Endothelial cell of umbilical vein (primary cell): ENCODE measurements around the gene TLR1.
"Not testable (repeated sequence)": the region's sequence is repeated elsewhere in the genome, so short reads cannot be mapped to it uniquely, and the experiment has no call there.

Experiments used
- EZH2 ChIP-seq: IDR thresholded peaks from 2 replicates; pipeline ENCODE4 v1.6.1; 2012; ENCODE audit warnings: borderline replicate concordance, low read depth, mild to moderate bottlenecking, moderate library complexity, low read length, inconsistent platforms; ENCODE audit not compliant: severe bottlenecking
- FOS ChIP-seq: IDR thresholded peaks from 2 replicates; pipeline ENCODE4 v1.6.1; 2011; ENCODE audit warnings: mild to moderate bottlenecking, low read length, moderate library complexity, borderline replicate concordance; ENCODE audit not compliant: insufficient read depth
- JUN ChIP-seq: IDR thresholded peaks from 2 replicates; pipeline ENCODE4 v1.6.1; 2011; ENCODE audit warnings: borderline replicate concordance, low read depth; ENCODE audit not compliant: insufficient read length, insufficient read depth
- MYC ChIP-seq: IDR thresholded peaks from one replicate; pipeline ENCODE4 v1.6.1; 2011; ENCODE audit warnings: mild to moderate bottlenecking, low read depth, low read length
- POLR2A ChIP-seq: IDR thresholded peaks from 2 replicates; pipeline ENCODE4 v1.6.1; 2012; ENCODE audit warnings: low read depth, mild to moderate bottlenecking, control low read depth, low read length
- POLR2AphosphoS5 ChIP-seq: IDR thresholded peaks from 2 replicates; pipeline ENCODE4 v1.6.1; 2012; ENCODE audit warnings: low read depth, mild to moderate bottlenecking, control low read depth, low read length, moderate library complexity; ENCODE audit not compliant: insufficient read depth
- TF ChIP-seq, protein P1 (sequence below), 2 donors: IDR thresholded peaks; 1 replicate in 1 of 2; 2 replicates in 1 of 2; pipeline ENCODE4 v1.5.1; 2011; ENCODE audit warnings: low read length in 2 of 2, mild to moderate bottlenecking in 2 of 2, moderate library complexity in 2 of 2, control low read depth in 1 of 2, inconsistent platforms in 1 of 2, low read depth in 1 of 2; ENCODE audit not compliant: insufficient read depth in 1 of 2; ENCODE audit errors: extremely low read depth in 1 of 2
- TF ChIP-seq, protein P2 (sequence below): IDR thresholded peaks from 2 replicates; pipeline ENCODE4 v1.6.1; 2011; ENCODE audit not compliant: insufficient read depth, insufficient read length

- not testable (repeated sequence) for TF ChIP-seq POLR2A, MYC, EZH2, POLR2AphosphoS5, JUN, FOS
- TF ChIP-seq, protein P1, sequence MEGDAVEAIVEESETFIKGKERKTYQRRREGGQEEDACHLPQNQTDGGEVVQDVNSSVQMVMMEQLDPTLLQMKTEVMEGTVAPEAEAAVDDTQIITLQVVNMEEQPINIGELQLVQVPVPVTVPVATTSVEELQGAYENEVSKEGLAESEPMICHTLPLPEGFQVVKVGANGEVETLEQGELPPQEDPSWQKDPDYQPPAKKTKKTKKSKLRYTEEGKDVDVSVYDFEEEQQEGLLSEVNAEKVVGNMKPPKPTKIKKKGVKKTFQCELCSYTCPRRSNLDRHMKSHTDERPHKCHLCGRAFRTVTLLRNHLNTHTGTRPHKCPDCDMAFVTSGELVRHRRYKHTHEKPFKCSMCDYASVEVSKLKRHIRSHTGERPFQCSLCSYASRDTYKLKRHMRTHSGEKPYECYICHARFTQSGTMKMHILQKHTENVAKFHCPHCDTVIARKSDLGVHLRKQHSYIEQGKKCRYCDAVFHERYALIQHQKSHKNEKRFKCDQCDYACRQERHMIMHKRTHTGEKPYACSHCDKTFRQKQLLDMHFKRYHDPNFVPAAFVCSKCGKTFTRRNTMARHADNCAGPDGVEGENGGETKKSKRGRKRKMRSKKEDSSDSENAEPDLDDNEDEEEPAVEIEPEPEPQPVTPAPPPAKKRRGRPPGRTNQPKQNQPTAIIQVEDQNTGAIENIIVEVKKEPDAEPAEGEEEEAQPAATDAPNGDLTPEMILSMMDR (IDR thresholded peaks at IDR 0.05; ENCODE audit: extremely low read depth in 1 of 2, insufficient read depth in 1 of 2, low read depth in 1 of 2, low read length in 2 of 2): not testable (repeated sequence)
- TF ChIP-seq, protein P2, sequence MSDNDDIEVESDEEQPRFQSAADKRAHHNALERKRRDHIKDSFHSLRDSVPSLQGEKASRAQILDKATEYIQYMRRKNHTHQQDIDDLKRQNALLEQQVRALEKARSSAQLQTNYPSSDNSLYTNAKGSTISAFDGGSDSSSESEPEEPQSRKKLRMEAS: not testable (repeated sequence)
These were observed 26.7 kb downstream of the TLR1 start for GRCh38 chr4:38777925-38778324.
